ENCODE measurements around the gene OR1M1.

- no peak for TF ChIP-seq EZH2 (IDR thresholded peaks at IDR 0.05)
- no peak for TF ChIP-seq POLR2AphosphoS5 (IDR thresholded peaks at IDR 0.05; ENCODE audit: borderline replicate concordance, low read depth, low read length)
- TF ChIP-seq FOXP2 (optimal IDR thresholded peaks at IDR 0.05; ENCODE audit: control extremely low read depth, extremely low read length, insufficient read depth) = no peak
These were observed 21.3 kb upstream of the OR1M1 start for GRCh38 chr19:9065457-9066014.
